PC-9 (cell line): Measurements from ENCODE around the gene STK32B.

Experiments
- EZH2 ChIP-seq: fragments of 200-600 bp; sonication (generic); IDR thresholded peaks from 2 replicates; pipeline ENCODE4 v1.8.0; 2017; ENCODE audit warnings: antibody characterized with exemption, low read depth
- TF ChIP-seq, protein P1 (sequence below): fragments of 200-600 bp; sonication (generic); conservative IDR thresholded peaks from 2 replicates; pipeline ENCODE4 v1.6.1; 2017; ENCODE audit warnings: mixed run types, antibody characterized with exemption, mild to moderate bottlenecking, moderate library complexity

DNA sequence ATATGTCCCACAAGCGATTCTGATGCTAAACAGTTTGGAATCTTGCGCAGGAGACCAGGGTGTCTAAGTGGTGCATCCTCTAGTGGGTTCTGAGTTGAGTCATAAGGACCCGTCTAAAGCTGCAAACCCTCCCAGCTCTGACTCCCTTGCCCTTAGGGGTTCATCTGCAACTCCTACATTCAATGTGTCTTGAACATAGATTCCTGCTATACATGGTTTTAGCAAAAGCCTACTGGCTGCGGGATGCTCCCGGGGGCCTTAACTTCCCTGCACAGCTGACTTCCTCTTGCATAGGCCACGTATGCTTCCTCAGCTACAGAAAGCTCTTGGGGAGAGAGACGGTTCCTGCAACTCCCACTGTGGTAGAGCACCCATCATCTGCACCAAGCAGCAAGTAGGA, 420.4 kb downstream of the STK32B start:
- TF ChIP-seq, protein P1, sequence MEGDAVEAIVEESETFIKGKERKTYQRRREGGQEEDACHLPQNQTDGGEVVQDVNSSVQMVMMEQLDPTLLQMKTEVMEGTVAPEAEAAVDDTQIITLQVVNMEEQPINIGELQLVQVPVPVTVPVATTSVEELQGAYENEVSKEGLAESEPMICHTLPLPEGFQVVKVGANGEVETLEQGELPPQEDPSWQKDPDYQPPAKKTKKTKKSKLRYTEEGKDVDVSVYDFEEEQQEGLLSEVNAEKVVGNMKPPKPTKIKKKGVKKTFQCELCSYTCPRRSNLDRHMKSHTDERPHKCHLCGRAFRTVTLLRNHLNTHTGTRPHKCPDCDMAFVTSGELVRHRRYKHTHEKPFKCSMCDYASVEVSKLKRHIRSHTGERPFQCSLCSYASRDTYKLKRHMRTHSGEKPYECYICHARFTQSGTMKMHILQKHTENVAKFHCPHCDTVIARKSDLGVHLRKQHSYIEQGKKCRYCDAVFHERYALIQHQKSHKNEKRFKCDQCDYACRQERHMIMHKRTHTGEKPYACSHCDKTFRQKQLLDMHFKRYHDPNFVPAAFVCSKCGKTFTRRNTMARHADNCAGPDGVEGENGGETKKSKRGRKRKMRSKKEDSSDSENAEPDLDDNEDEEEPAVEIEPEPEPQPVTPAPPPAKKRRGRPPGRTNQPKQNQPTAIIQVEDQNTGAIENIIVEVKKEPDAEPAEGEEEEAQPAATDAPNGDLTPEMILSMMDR, result no peak
- TF ChIP-seq EZH2, result no peak
